ENCODE results near the gene POU2AF2.
"Not testable (repeated sequence)": the region's sequence is repeated elsewhere in the genome, so short reads cannot be mapped to it uniquely, and the experiment has no call there.

Gene POU2AF2

DNA sequence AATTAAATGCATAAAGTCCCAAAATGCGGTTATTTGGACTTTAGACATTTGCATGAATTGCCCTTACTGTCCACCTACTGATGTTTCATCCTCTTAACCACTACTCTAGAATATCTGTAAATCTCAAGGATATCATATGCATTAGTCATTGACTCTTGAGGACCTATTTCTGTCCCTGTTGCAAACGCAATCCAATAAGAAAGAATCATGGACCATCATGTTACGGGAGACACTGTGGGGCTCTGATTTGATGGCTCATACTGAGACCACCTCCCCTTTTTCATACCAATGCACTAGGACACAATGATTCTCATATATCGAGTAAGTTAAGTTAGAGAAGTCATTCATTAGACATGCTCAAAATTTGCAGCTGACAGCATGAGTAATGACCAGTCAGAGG lies 14.4 kb downstream of the POU2AF2 start:
- FAIRE-seq = no peak

DNA sequence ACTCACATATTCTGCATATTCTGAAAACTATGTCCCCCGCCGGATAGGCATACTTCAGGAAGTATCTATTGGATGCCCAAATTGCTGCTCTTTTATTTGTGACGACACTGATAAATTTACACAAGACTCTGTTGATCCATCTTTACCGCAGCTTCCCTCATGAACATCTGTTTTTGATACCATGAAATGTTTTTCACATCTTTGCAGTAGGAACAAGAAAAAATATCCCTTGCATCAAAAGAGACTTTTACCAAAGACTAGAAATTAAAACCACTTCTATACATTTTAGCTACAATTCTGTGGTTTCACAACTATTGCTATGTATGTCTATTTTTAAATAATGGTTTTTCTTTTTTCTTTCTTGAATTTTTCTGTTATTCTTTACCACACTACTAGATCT lies 15.3 kb downstream of the POU2AF2 start:
- FAIRE-seq = no peak

DNA sequence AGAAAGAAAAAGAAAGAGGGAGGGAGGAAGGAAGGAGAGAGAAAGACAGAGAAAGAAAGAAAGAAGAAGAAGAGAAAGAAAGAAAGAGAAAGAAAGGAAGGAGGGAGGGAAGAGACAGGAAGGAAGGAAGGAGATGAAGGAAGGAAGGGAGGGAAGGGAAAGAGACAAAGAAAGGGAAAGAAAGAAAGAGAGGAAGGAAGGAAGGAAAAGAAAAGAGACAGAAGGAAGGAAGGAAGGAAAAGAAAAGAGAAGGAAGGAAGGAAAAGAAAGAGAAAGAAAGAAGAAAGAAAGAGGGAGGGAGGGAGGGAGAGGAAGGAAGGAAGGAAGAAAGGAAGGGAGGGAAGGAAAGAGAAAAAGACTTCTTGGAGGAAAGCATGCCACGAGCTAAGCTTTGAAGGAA lies 19.1 kb downstream of the POU2AF2 start:
- FAIRE-seq = no peak

DNA sequence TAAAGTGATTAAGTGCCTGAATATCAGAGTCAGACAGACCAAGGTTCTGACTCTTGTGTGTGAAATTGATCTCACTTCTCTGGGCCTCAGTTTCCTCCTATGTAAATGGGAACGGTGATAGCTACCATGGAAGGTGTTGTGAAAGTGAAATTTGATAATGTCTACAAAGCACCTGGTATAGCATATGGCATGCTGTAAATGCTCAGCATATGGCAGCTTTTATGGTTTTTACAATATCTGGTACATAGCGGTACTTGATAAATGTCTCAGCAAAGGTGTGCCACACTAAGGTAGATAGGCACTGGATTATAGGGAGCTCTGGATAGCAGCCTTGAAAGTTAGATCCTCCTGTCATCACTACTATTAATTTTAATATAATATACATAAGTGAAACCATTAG lies 19.9 kb downstream of the POU2AF2 start:
- no peak for FAIRE-seq

DNA sequence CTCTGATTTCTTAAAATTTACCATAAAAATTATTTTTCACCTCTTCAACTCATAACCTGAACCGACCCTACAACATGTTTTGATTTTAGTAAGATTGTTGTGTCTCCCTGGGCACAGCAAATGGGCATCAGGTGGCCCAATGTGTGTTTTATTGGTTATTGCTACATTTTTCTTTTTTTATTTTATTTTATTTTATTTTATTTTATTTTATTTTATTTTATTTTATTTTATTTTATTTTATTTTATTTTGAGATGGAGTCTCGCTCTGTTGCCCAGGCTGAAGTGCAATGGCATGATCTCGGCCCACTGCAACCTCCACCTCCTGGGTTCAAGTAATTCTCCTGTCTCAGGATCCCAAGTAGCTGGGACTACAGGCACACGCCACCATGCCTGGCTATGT lies 22.8 kb downstream of the POU2AF2 start:
- not testable (repeated sequence) for FAIRE-seq

DNA sequence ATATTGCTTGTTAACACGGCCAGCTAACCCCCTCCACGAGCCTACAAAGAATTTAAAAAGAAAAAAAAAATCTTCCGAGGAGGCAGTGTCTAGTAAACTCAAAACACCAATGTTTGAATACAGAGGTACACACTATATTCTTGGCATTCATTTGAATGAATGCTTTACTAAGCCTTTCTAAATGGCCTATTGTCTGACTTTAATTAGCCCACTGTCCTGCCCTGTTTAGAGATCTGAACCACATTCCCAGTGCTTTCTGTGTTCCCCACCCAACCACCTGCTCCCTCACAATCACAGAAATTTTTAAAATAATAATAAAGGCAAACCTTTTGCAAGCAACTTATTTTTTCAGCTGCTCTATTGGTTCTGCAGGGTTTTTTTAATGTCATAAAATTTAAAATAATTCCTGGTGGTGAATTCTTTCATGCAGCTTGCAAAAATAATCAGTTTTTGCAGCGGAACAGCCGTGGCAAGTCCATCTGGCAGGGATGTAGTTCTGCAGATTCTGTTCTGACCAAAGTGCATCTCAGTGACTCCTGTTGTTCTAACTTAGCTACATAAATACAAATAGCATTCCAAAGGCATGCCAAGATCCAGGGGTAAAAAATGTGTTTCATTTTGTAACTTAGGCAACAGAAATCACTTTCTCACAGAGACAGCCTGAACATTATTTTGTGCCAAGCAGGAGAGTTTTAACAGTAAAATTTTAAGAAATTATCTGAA lies 23.8 kb downstream of the POU2AF2 start:
- FAIRE-seq = no peak

DNA sequence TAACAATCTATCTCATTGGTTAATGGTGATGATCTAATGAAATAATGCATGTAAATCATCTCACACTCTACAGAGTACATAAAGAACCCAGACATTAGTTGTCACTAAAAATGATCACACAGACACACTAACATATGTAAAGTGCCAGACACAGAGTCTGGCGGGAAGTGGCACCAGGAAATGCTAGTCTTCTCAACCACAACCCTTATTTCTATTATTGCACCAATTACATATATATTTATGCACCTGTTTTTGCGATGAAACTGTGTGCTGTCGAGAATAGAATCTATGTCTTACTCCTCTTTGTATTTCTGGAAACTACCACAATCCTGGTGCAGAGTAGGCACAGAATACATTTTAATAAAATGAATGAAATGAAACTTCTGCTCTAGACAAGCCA lies 26.9 kb downstream of the POU2AF2 start:
- FAIRE-seq = no peak

DNA sequence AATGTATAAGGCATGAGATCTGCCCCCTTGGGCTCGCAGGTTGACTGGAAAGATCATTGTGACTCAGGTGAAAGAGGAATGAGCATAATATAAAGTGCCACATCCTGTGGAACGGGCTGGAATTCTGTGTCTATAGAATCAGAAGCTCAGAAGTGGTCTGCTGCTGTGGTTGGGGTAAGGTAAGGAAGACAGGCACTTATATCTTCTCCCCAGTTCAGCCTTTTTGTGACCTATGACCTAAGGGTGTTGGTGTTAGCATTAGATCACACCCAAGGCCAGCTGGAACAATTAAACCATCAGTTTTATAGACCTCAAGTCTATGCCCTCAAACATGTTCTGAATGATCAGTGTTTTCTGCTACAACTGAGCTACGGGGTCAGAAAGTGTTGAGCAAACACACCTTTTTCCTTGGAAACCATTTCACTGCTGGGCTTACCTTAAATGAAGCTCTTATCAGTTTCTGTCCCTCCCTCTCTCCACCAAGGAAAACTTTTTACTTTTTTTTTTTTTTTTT lies 37.1 kb downstream of the POU2AF2 start:
- FAIRE-seq = no peak

DNA sequence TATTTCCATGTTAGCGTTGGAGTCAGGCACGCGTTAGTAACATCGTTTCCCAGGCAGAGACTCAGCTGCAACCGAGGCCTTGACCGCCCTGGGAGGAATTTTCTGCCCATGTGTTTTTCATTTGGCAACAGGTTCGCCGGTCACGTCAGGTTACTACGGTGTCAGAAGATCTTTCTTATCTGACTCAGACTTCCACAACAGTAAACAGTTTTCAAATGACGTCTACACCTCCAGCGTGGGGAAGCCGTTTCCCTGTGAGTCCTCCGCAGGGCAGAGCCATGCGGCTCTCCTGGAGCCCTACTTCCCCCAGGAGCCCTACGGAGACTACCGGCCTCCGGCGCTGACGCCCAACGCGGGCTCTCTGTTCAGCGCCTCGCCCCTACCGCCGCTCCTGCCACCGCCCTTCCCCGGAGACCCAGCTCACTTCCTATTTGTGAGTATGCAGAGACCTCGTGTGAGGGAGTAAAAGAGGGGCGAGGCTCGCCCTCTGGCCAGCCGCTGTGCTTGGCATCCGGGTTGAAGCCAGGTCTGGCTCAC lies 38.5 kb downstream of the POU2AF2 start:
- no peak for FAIRE-seq

DNA sequence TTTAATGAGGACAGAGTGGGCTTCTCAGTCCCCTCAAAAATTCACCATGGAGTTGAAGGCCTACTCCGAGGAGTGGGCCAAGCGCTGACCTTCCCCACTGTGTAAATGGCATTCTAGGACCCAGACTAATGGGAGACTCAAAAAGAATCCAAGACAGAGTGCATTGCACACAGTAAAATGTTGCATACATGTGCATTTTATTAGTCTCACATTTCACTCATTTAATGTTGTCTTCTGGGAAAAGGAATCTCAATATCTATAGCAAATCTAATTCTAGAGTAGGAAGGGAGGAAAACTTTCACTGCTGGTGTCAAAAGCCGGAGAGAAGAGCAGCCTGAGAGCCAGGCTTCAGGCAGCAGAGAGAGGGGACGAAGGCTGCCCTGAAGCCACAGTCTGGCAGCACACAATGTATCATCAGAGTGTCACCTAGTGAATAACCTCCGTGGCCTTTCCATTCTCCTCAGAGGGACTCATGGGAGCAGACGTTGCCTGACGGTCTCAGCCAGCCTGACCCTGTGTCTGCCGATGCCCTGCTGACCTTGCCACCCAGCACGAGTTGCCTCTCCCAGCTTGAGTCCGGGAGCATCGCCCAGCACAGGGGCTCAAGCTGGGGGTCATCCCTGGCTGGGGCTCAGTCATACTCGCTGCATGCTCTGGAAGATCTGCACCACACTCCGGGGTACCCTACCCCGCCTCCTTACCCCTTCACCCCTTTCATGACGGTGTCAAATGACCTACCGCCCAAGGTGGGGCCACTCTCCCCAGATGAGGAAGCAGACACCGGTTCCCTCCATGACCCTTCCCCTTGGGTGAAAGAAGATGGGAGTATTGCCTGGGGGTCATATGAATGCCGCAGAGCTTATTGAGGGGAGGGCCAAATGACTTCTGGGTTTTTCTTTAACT lies 39.9 kb downstream of the POU2AF2 start:
- FAIRE-seq = no peak

DNA sequence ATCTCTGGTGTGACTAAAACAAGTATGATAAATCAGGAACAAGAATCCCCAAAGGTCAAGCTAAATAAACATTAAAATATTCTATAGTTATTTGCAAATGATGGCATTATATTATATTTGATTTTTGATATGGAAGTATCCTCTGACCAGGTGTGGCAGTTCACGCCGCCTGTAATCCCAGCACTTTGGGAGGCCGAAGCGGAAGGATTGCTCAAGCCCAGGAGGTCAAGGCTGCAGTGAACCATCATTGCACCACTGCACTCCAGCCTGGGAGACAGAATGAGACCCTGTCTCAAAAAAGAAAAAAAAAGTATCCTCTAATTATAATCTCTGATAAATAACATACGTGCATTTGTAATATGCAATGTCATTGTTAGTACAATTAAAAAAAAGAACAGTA lies 46.2 kb downstream of the POU2AF2 start:
- no peak for FAIRE-seq

DNA sequence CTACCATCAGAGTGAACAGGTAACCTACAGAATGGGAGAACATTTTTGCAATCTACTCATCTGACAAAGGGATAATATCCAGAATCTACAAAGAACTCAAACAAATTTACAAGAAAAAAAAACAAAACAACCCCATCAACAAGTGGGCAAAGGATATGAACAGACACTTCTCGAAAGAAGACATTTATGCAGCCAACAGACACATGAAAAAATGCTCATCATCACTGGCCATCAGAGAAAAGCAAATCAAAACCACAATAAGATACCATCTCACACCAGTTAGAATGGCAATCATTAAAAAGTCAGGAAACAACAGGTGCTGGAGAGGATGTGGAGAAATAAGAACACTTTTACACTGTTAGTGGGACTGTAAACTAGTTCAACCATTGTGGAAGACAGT lies 46.9 kb downstream of the POU2AF2 start:
- not testable (repeated sequence) for FAIRE-seq

DNA sequence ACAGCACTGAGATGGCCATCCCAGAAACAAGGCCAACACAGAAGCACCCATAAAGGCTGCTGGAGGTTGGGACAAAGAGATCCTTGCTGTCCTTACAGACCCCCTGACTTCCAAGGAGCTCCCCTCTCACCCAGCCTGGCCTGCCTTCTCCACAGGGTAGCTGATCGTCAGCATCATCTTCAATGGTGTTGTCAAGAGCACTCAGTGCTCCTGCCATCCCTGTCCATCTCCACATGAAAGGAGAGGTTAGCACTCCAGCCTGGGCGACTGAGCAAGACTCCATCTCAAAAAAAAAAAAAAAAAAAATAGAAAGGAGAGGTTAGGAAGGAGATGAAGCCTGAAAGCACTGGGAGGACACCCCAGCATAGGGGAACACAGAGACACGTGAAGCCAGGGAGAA lies 50.7 kb downstream of the POU2AF2 start:
- no peak for FAIRE-seq

DNA sequence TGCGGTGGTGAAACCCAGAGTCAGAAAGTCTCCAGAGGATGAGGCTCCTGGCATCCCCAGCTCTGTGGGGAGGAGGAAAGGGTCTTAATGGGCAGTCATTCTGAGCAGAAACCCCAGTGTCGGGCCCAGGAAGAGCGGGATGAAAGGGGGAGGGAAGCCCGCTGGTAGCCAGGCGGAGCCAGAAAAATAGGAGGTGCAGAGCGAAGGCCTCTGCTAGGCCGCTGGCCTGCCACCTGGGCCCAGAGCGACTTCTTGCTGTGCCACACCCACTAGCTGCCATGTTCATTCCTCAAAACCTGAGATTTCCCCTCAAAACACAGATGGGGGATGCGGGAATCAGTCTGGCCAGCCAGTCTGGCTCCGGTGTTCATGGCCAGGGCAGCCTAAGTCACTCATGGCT lies 52.2 kb downstream of the POU2AF2 start:
- no peak for FAIRE-seq

DNA sequence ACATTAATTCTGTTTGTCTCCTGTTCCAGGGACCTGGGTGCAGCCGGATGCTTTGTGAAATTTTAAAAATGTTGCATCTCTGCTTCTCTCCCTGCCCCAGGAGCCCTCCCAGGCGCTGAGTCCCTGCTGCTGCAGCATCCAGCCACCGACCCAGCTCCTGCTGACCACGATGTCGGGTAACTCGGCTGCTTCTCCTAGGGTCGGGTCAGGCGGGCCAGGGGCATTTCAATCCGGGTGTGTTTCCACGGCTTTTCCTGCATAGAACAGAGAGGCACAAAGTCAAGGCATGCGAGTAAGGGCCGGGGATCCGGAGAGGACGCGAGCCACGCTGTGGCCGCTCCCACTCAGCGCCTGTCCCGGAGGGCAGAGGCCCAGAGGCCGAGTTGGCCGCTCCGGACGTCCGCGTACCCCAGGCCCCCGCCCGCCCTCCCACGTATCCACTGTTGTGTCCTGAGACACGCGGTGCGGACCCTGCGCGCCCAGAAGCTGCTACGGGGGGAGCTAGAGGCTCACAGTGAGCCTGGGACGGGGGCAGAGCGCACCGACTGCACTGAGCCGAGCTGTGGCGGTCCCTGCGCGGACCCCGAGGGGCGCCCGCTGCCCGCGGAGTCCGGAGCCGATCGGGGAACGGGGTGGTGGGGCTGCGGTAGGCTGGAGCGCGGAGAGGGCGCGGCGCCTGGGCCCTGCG lies 53.0 kb downstream of the POU2AF2 start, which contains the start of gene POU2AF3:
Gene POU2AF3, plus strand, starts transcription at position 134 of the 688 bp plus-strand sequence. Its CDS starts 36 bp downstream, at position 170.
- FAIRE-seq = no peak

DNA sequence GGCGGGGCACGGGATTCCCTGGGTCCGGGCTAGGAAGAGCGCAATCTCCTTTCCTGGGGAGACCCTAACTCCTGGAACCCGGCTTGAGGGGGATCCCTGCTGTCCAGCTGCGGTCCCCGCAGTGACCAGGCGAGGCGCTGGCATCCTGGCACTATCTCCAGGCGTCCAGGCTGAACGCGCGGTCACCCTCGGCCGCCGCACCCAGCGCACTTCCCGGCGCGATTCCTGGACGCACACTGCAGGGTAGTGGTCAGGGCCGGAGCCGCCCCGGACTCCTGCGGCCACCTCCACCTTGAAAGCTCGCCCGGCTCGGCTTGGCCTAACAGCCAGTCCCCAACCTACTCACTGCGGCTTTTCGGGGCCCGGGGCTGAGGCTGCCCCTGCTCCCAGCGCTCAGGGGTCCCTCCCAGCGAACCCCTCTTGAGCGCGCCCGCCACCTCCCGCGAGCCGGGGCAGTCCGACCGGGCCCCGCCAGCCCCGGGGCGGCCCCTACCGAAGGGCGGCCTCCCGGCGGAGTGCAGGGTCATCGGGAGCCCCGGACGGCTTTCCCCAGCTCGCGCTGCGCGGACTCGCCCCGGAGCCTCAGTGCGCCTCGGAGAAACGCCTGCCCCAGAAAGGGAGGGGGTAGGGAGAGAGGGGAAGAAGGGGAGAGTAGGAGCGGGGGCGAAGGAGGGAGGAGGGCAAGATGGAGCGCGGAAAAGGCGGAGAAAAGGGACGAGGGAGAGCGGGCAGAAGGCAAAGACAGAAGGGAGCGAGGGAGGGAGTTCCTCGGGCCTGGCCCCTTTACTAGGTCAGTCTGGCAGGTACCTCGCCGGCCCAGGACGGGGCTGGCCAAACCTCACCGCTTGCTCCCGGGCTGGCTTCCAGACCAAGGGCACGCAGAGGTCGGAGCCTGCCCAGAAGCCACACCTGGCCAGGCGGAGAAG lies 53.8 kb downstream of the POU2AF2 start:
- FAIRE-seq = no peak

DNA sequence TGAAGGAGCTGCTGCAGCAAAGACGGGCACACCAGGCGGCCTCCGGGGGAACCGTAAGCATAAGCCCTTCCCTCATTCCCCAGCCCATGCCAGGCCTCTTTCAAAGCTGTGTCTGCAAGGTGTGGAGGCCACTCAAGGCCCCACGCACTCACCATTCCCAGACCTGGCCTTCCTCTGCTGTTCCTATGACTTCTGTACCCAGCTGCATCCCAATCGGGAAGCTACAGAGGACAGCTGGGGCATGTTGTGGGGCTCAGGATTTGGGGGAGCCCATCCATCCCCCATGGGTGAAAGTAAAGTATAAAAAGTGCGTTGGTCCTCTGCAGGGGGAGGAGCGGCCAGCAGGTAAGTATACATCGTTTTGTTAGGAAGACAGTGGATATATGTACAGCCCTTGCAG lies 55.0 kb downstream of the POU2AF2 start:
- FAIRE-seq = no peak

DNA sequence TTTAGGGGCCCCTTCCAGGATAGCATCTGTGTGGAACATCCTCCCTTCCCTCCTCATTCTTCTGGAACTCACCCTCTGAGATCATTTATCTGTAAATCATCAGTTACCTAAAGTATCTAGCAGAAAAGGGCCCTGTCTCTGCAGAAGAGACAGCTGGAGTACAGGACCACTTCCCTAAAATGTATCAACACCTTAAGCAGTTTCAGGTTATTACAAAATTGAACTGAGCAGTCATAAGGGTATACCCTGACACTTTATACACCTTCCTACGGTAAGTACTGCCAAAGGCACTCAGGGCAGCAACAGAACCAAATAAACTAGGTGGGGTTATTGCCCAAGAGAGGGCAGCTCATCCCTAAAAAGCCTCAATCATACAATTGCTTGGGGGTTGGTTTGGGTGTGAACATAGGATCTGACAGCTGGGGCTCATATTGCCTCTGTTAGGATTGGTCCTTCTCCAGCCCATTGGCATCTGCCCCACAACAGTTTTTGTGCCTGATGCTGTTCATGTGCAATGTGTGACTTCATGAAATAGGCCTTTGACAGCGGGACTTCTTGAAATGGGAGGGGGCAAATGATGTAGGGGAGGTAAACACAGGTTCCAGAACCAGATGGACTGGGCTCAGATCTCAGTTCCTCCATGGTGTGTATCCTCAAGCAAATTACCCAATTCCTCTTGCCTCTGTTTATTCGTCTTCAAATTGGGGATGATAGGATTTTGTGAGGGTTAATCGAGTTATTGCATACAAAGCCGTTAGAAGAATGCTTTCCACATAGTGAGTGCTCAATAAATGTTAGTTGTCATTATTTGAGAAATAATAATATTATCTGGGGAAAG lies 55.7 kb downstream of the POU2AF2 start:
- no peak for FAIRE-seq

DNA sequence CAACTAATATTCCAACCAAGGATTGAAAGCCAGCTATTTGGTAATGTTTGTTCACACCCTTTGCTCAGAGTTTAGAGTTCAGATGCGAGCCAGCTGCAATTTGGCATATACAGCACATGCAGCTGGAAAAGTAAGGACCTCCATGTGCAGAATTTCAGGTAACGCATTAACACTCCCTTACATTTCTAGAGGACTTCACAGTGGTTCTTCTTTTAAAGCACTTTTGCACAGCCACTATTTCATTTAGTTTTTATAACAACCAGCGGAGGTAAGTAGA lies 56.3 kb downstream of the POU2AF2 start:
- no peak for FAIRE-seq

DNA sequence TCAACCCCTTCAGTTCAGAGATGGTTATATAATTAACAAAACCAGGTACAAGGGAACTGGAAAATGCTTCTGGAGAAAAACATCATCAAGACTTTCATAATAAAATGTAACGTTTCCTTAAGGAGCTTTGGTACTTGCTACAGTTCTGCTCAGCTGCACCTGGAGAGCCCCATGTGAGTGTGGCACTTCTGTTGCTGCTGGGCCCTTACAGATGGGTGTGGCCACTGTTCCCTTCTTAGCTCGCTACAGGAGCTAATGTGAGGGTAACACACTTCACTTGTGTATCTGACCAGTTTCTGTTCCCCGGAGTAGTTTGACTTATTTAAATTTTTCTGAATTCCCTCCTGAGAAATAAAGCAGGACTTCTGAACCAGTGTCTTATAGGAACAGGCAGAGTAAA lies 56.8 kb downstream of the POU2AF2 start:
- FAIRE-seq = no peak

DNA sequence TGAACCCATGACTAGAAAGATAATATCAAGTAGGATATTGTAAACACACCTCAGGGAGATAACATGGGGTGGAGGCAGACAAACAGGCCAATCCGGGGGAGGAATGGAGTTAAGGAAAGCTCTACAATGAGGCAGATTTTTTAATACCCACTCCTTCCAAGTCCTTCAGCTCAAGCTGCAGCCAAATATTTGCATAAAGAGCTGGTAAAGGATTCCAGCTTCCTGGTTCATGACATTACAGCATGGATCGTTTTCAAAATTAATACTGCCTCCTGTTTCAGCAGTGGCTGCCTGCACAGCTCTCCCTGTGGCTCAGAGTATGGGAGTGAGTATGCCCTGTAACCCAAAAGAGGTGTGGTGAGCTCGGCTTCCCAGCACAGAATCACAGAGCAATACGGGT lies 57.9 kb downstream of the POU2AF2 start:
- no peak for FAIRE-seq
